Liver (tissue), 9 donors: ENCODE measurements around the gene GGACT. TPM values are rescaled to one million over a fixed set of nuclear protein-coding genes. Genes with fewer than 3 reads are reported as not detected.

Source experiments
- DNase-seq: peaks from one replicate; pipeline ENCODE4 v3.0.0-alpha.2; 2017; ENCODE audit warnings: low spot score
- H3K27ac ChIP-seq, 2 donors: one replicate each; pipeline ENCODE4 v1.7.0; 2013; ENCODE audit warnings: inconsistent platforms in 2 of 2, low read length in 2 of 2, control low read depth in 1 of 2, low read depth in 1 of 2, mild to moderate bottlenecking in 1 of 2
- H3K27me3 ChIP-seq, 4 donors: one replicate each; pipeline versions ENCODE4 v1.6.1 to v1.7.0; 2013; ENCODE audit warnings: low read length in 3 of 4, inconsistent platforms in 1 of 4, mild to moderate bottlenecking in 1 of 4, moderate library complexity in 1 of 4; ENCODE audit not compliant: control insufficient read depth in 4 of 4, insufficient read depth in 4 of 4
- H3K36me3 ChIP-seq, 4 donors: one replicate each; pipeline versions ENCODE4 v1.6.1 to v1.7.0; 2013; ENCODE audit warnings: low read length in 3 of 4, mild to moderate bottlenecking in 3 of 4, low read depth in 1 of 4, moderate library complexity in 1 of 4; ENCODE audit not compliant: control insufficient read depth in 4 of 4, insufficient read depth in 3 of 4
- H3K4me1 ChIP-seq, 4 donors: one replicate each; pipeline versions ENCODE4 v1.6.1 to v1.7.0; 2013; ENCODE audit warnings: low read length in 3 of 4, mild to moderate bottlenecking in 3 of 4, moderate library complexity in 1 of 4; ENCODE audit not compliant: control insufficient read depth in 4 of 4, insufficient read depth in 4 of 4
- H3K4me3 ChIP-seq, 3 donors: one replicate each; pipeline versions ENCODE4 v1.6.1 to v1.7.0; 2013; ENCODE audit warnings: low read length in 3 of 3, control low read depth in 1 of 3, low read depth in 1 of 3, mild to moderate bottlenecking in 1 of 3
- H3K9ac ChIP-seq, 2 donors: one replicate each; pipeline ENCODE4 v1.7.0; 2013; ENCODE audit warnings: low read length in 2 of 2, mild to moderate bottlenecking in 2 of 2, moderate library complexity in 2 of 2, control low read depth in 1 of 2, low read depth in 1 of 2
- H3K9me3 ChIP-seq, 4 donors: one replicate each; pipeline versions ENCODE4 v1.6.1 to v1.7.0; 2013; ENCODE audit warnings: low read length in 3 of 4; ENCODE audit not compliant: control insufficient read depth in 4 of 4
- ATF3 ChIP-seq: IDR thresholded peaks from 2 replicates; pipeline ENCODE4 v1.6.1; 2016; ENCODE audit warnings: antibody characterized with exemption
- CTCF ChIP-seq: fragments of 150-350 bp; IDR thresholded peaks from 2 replicates; pipeline ENCODE4 v1.5.1; 2017; ENCODE audit warnings: improper control_type of control experiment, low read depth, low read length; ENCODE audit not compliant: missing input control
- EGR1 ChIP-seq, 2 donors: IDR thresholded peaks; 2 replicates each; pipeline ENCODE4 v1.6.1; 2016 to 2018; ENCODE audit warnings: antibody characterized with exemption in 2 of 2, low read depth in 2 of 2
- FOXA1 ChIP-seq: IDR thresholded peaks from 2 replicates; pipeline ENCODE4 v1.6.1; 2016; ENCODE audit warnings: antibody characterized with exemption
- FOXA2 ChIP-seq: IDR thresholded peaks from 2 replicates; pipeline ENCODE4 v1.6.1; 2016; ENCODE audit warnings: antibody characterized with exemption
- HNF4A ChIP-seq, 2 donors: conservative IDR thresholded peaks; 2 replicates each; pipeline ENCODE4 v1.6.1; 2016; ENCODE audit warnings: antibody characterized with exemption in 2 of 2, mild to moderate bottlenecking in 2 of 2
- HNF4G ChIP-seq: IDR thresholded peaks from 2 replicates; pipeline ENCODE4 v1.6.1; 2016; ENCODE audit warnings: antibody characterized with exemption
- MAX ChIP-seq: IDR thresholded peaks from 2 replicates; pipeline ENCODE4 v1.6.1; 2016; ENCODE audit warnings: antibody characterized with exemption
- RAD21 ChIP-seq, 2 donors: IDR thresholded peaks; 2 replicates each; pipeline ENCODE4 v1.6.1; 2016; ENCODE audit warnings: antibody characterized with exemption in 2 of 2, mild to moderate bottlenecking in 2 of 2
- REST ChIP-seq: IDR thresholded peaks from 2 replicates; pipeline ENCODE4 v1.6.1; 2016; ENCODE audit warnings: antibody characterized with exemption, mild to moderate bottlenecking
- RXRA ChIP-seq, 2 donors: IDR thresholded peaks; 2 replicates each; pipeline ENCODE4 v1.6.1; 2017 to 2018; ENCODE audit warnings: antibody characterized with exemption in 2 of 2, mild to moderate bottlenecking in 1 of 2
- SP1 ChIP-seq: IDR thresholded peaks from 2 replicates; pipeline ENCODE4 v1.6.1; 2018; ENCODE audit warnings: antibody characterized with exemption, mild to moderate bottlenecking
- TAF1 ChIP-seq: conservative IDR thresholded peaks from 2 replicates; pipeline ENCODE4 v1.6.1; 2016; ENCODE audit warnings: antibody characterized with exemption, mild to moderate bottlenecking
- YY1 ChIP-seq: IDR thresholded peaks from 2 replicates; pipeline ENCODE4 v1.6.1; 2016; ENCODE audit warnings: antibody characterized with exemption, mild to moderate bottlenecking
- ZBTB33 ChIP-seq: IDR thresholded peaks from 2 replicates; pipeline ENCODE4 v1.6.1; 2016; ENCODE audit warnings: antibody characterized with exemption
- WGBS: extraction: QIAGEN DNeasy Blood & Tissue Kit; methylation state at CpG from one replicate; pipeline ENCODE4 v1.1.7; 2013; 5-methylcytosine and 5-hydroxymethylcytosine counted together
- polyA plus RNA-seq, 2 donors: library from polyadenylated mRNA; stranded (reverse) in 1 of 2; unstranded in 1 of 2; fragments of 200-250 nt in 1 of 2; fragments of >200 nt in 1 of 2; fragmentation: Nextera tagmentation in 1 of 2; extraction: Ambion mirVana in 1 of 2; gene quantifications; one replicate each; pipeline versions ENCODE4 v1.2.1 to v1.2.3, GENCODE V29; 2013 to 2015
- total RNA-seq, 2 donors: library from RNA; depleted of rRNA; stranded (reverse); fragments of >200 nt; gene quantifications; one replicate each; pipeline ENCODE4 v1.2.3, GENCODE V29; 2014
- donor health status: healthy.
- donor health status: healthy.
- donor health status: healthy.
- donor health status: healthy.
- donor health status: healthy.

Gene GGACT
- total and polyA plus RNA-seq, 4 donors, result 2.5 to 6.3 (median 4.1) TPM

- TF ChIP-seq HNF4G (no peak), ATF3 (no peak), FOXA2 (no peak), RAD21 (IDR thresholded peaks at IDR 0.05) (no peak)
These were observed 105.5 kb downstream of the GGACT start (continued) for GRCh38 chr13:100483139-100483538.

- H3K4me3 ChIP-seq, result no peak overlapping the region
- H3K27me3 ChIP-seq, result no peaks in the 10 kb centered on the region
- no peak for TF ChIP-seq FOXA2
- TF ChIP-seq MAX, result no peak
- no peak for TF ChIP-seq REST
- no peak for TF ChIP-seq EGR1 (IDR thresholded peaks at IDR 0.05; ENCODE audit: low read depth in 2 of 2)
- TF ChIP-seq ATF3, result no peak
- no peak for TF ChIP-seq TAF1
- no peak for TF ChIP-seq YY1
- no peak for TF ChIP-seq HNF4A (conservative IDR thresholded peaks at IDR 0.05)
- no peak for TF ChIP-seq RAD21 (IDR thresholded peaks at IDR 0.05)
- TF ChIP-seq FOXA1, result no peak
- no peak for TF ChIP-seq ZBTB33
- no peak for TF ChIP-seq RXRA (IDR thresholded peaks at IDR 0.05)
- no peak for TF ChIP-seq SP1
- TF ChIP-seq CTCF, result no peak
- H3K4me1 ChIP-seq, result no peaks in the 10 kb centered on the region
- no peak for DNase-seq
- WGBS, result 93% methylated on average over 9 of the region's 9 CpGs
- no peaks in the 10 kb centered on the region for H3K9me3 ChIP-seq
- no peak overlapping the region for H3K9ac ChIP-seq
- no peak overlapping the region for H3K27ac ChIP-seq
- H3K36me3 ChIP-seq, result peaks cover 0 to 2% (median 0%) of the 10 kb centered on the region in 4 donors
These were observed 107.9 kb downstream of the GGACT start for GRCh38 chr13:100480676-100481075.

Other genes with a start within 250 kb of the GGACT start
- gene TMTC4, start 86.0 kb upstream of the GGACT start, total RNA-seq, result 10 to 100 TPM; 17.1 to 26.4 TPM
- gene TMTC4, start 86.0 kb upstream of the GGACT start, polyA plus RNA-seq, result 1 to 10 TPM; 7.3 to 7.4 TPM